Common myeloid progenitor, CD34-positive (primary cell): ENCODE results near the gene OLFML1.

Experiments
- CTCF ChIA-PET: fragments of 350-600 bp; sonication (Branson Sonifier 250); formaldehyde crosslinking; loops from one replicate; lab custom pipeline; 2021; ENCODE audit warnings: antibody characterized with exemption; lab: Charles Lee
- POLR2A ChIA-PET: fragments of 350-600 bp; sonication (Branson Sonifier 250); formaldehyde crosslinking; loops from one replicate; lab custom pipeline; 2021; ENCODE audit warnings: antibody characterized with exemption; lab: Charles Lee
- DNase-seq, 3 donors: peaks; one replicate each; pipeline versions ENCODE4 v3.0.0 to v3.0.0-alpha.2; 2013
- H3K27ac ChIP-seq, 2 experiments: 1 replicate in 1 of 2; 2 replicates in 1 of 2; pipeline ENCODE4 v1.7.0; 2013; ENCODE audit warnings: inconsistent platforms in 2 of 2, low read length in 2 of 2, mild to moderate bottlenecking in 2 of 2, low read depth in 1 of 2, moderate library complexity in 1 of 2; ENCODE audit not compliant: severe bottlenecking in 2 of 2, insufficient read depth in 1 of 2, poor library complexity in 1 of 2
- H3K27me3 ChIP-seq, 5 experiments: replicated peaks in 2 of 5; 1 replicate in 3 of 5; 2 replicates in 2 of 5; pipeline versions ENCODE4 v1.6.1 to v1.7.0; 2013; ENCODE audit warnings: low read length in 4 of 5, mild to moderate bottlenecking in 2 of 5, moderate library complexity in 2 of 5, inconsistent platforms in 1 of 5; ENCODE audit not compliant: insufficient read depth in 5 of 5, control insufficient read depth in 4 of 5
- H3K36me3 ChIP-seq, 4 experiments: 1 replicate in 2 of 4; 2 replicates in 2 of 4; pipeline versions ENCODE4 v1.6.1 to v1.7.0; 2013; ENCODE audit warnings: low read length in 3 of 4, control low read depth in 1 of 4, mild to moderate bottlenecking in 1 of 4; ENCODE audit not compliant: control insufficient read depth in 4 of 4, insufficient read depth in 4 of 4
- H3K4me1 ChIP-seq, 4 experiments: 1 replicate in 3 of 4; 2 replicates in 1 of 4; pipeline versions ENCODE4 v1.6.1 to v1.7.1; 2013; ENCODE audit warnings: low read length in 3 of 4, mild to moderate bottlenecking in 3 of 4, control low read depth in 1 of 4, inconsistent platforms in 1 of 4, moderate library complexity in 1 of 4; ENCODE audit not compliant: control insufficient read depth in 4 of 4, insufficient read depth in 4 of 4; ENCODE audit errors: control extremely low read depth in 1 of 4
- H3K4me3 ChIP-seq, 7 experiments: 1 replicate in 4 of 7; 2 replicates in 3 of 7; pipeline versions ENCODE4 v1.5.1 to v1.7.0; 2013; ENCODE audit warnings: mild to moderate bottlenecking in 7 of 7, low read length in 6 of 7, moderate library complexity in 6 of 7, inconsistent platforms in 2 of 7, low read depth in 2 of 7, control low read depth in 1 of 7; ENCODE audit not compliant: insufficient read depth in 4 of 7, control insufficient read depth in 1 of 7; ENCODE audit errors: extremely low read depth in 1 of 7
- H3K9me3 ChIP-seq, 5 experiments: 1 replicate in 4 of 5; 2 replicates in 1 of 5; pipeline versions ENCODE4 v1.6.1 to v1.7.1; 2013; ENCODE audit warnings: low read length in 4 of 5, mild to moderate bottlenecking in 2 of 5, inconsistent platforms in 1 of 5, low read depth in 1 of 5, moderate library complexity in 1 of 5; ENCODE audit not compliant: control insufficient read depth in 4 of 5, insufficient read depth in 2 of 5; ENCODE audit errors: control extremely low read depth in 1 of 5
- WGBS: methylation state at CpG from one replicate; pipeline ENCODE4 v1.1.5; 2013; ENCODE audit not compliant: insufficient coverage; 5-methylcytosine and 5-hydroxymethylcytosine counted together

OLFML1 gene

DNA sequence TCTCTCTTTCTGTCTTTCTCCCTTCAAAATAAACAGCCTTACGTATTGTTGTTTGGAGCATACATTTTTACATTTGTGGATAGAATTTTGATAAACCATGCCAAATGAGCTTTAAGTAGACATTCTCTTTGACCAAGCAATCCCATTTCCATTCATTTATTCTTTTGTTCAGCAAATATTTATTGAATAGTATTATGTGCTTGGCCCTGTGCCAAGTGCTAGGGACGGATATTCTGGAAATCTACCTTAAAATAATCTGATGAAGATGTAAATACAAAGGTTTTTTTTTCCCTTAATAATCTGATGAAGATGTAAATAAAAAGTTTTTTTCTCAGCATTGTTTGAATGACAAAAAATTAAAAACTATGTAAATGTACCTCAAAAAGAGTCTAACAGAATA, 2.1 kb downstream of the OLFML1 start:
- DNase-seq, result no peak
- no CpG with 5 or more reads among the region's 2 CpGs for WGBS
- POLR2A ChIA-PET, result no interaction called here
- Histone ChIP-seq H3K4me1 (no peaks in the 10 kb centered on the region), H3K9me3 (no peaks in the 10 kb centered on the region), H3K4me3 (no peak overlapping the region), H3K27ac (no peak overlapping the region), H3K27me3 (peaks cover 0 to 6% (median 0%) of the 10 kb centered on the region in 5 experiments), H3K36me3 (no peaks in the 10 kb centered on the region)
- CTCF ChIA-PET, result no interaction called here

DNA sequence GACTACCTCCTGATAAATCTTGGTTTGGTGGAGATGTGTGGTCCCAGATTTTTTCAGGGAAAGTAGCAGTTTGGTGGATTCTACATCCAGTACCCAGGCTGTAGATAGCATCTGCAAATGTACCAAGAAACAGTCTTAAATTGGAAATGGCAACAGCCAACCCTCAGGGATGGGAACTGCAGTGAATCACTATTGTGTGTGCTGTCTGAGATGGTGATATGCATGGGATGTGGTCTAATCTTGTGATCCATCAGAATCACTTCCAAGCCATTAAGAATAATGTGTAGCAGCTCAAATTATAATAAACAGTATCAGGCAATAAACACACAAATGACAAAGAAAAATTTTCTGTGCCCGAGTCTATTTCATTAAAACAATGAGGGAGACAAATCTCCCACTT, 3.4 kb downstream of the OLFML1 start:
- H3K27me3 ChIP-seq, result peaks cover 0 to 4% (median 0%) of the 10 kb centered on the region in 5 experiments
- no peaks in the 10 kb centered on the region for H3K9me3 ChIP-seq
- POLR2A ChIA-PET, result no interaction called here
- DNase-seq, result no peak
- no peaks in the 10 kb centered on the region for H3K36me3 ChIP-seq
- CTCF ChIA-PET, result no interaction called here
- no CpG with 5 or more reads among the region's 1 CpG for WGBS
- no peak overlapping the region for H3K4me3 ChIP-seq
- H3K27ac ChIP-seq, result no peak overlapping the region
- H3K4me1 ChIP-seq, result peaks cover 0 to 8% (median 0%) of the 10 kb centered on the region in 4 experiments

DNA sequence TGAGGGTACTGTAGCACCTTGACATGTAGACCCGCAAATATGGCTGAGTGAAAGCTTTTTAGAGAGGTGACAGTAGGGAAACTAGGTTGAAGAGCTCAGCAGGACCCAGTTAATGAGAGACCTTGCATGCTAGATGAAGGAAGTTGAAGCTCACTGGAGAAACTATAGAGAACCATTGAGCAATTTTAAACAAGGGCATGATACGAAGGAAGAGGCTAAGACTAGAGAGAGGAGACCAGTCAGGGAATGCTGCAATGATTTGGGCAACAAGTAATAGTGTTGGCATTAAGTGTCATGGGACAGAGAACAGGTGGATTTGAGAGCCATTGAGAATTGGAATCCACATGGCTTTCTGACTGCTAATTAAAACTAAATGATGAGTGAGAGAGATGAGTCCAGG, 4.1 kb downstream of the OLFML1 start:
- no peak for DNase-seq
- 92% methylated on average over 2 of the region's 2 CpGs for whole genome bisulfite sequencing
- Histone ChIP-seq H3K4me1 (peaks cover 0 to 8% (median 0%) of the 10 kb centered on the region in 4 experiments), H3K9me3 (no peaks in the 10 kb centered on the region), H3K27me3 (peaks cover 0 to 4% (median 0%) of the 10 kb centered on the region in 5 experiments), H3K27ac (no peak overlapping the region), H3K4me3 (no peak overlapping the region), H3K36me3 (no peaks in the 10 kb centered on the region)
- CTCF ChIA-PET, result no interaction called here
- POLR2A ChIA-PET, result no interaction called here

- Histone ChIP-seq H3K36me3 (no peaks in the 10 kb centered on the region), H3K4me3 (no peak overlapping the region), H3K9me3 (no peaks in the 10 kb centered on the region), H3K27me3 (peaks cover 0 to 6% (median 0%) of the 10 kb centered on the region in 5 experiments), H3K27ac (no peak overlapping the region), H3K4me1 (peaks cover 0 to 8% (median 0%) of the 10 kb centered on the region in 4 experiments)
- POLR2A ChIA-PET, result no interaction called here
- DNase-seq, result no peak
- CTCF ChIA-PET, result interaction anchor here (0.8 kb wide), 1 partner anchor 9 kb away, joined by 3 read pairs; no protein-coding TSS in a partner anchor
- 96% methylated on average over 3 of the region's 4 CpGs for WGBS
Measured at GRCh38 chr11:7490054-7490453, 4.7 kb downstream of the OLFML1 start.

DNA sequence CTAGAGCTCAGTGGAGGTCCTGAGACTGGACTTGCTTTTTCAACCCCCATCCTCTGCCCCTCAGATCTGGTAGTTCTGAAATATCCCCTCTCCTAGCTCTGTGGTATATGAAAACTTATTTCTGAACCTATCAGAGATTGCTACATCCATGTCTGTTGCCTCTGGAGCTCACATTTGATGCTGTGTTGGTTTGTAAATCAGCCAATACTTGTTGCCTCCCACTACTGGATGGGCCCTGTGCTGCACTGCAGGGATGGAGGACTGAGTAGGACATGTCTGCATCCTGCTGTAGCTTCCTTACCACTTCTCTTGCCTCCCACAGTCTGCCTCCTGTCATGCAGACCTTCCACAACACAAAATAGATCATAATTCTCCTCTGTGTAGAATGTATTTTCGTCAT, 5.2 kb downstream of the OLFML1 start:
- WGBS, result 75% methylated on average over 1 of the region's 1 CpG
- Histone ChIP-seq H3K4me3 (no peak overlapping the region), H3K27me3 (peaks cover 0 to 6% (median 0%) of the 10 kb centered on the region in 5 experiments), H3K36me3 (no peaks in the 10 kb centered on the region), H3K27ac (no peak overlapping the region), H3K9me3 (no peaks in the 10 kb centered on the region), H3K4me1 (peaks cover 0 to 8% (median 0%) of the 10 kb centered on the region in 4 experiments)
- no peak for DNase-seq
- CTCF ChIA-PET, result interaction anchor here (0.8 kb wide), 1 partner anchor 10 kb away, joined by 3 read pairs; no protein-coding TSS in a partner anchor
- POLR2A ChIA-PET, result no interaction called here

DNA sequence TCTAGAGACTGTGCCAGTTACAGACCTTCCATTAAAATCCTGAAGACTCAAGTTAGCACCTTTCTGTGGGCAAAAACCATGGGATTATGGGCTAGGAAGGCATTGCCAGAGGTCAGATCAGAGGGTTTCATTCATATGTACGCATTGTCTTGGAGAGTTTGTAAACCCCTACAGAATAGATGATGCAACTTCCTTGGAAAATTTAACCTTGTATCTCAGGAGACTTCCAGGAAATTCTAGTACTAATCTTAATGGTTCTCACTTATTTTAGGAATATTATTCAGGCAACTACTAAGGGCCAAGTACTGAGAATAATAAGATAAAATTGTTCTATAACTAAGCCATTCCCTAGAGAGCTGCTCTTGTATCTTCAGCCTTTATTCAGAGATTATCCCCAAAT, 6.9 kb downstream of the OLFML1 start:
- ChIA-PET CTCF (no interaction called here), POLR2A (no interaction called here)
- Histone ChIP-seq H3K4me3 (no peak overlapping the region), H3K36me3 (no peaks in the 10 kb centered on the region), H3K27me3 (peaks cover 0 to 6% (median 0%) of the 10 kb centered on the region in 5 experiments), H3K9me3 (no peaks in the 10 kb centered on the region), H3K27ac (no peak overlapping the region), H3K4me1 (peaks cover 5 to 19% (median 5%) of the 10 kb centered on the region in 4 experiments)
- 100% methylated on average over 1 of the region's 1 CpG for WGBS
- no peak for DNase-seq

DNA sequence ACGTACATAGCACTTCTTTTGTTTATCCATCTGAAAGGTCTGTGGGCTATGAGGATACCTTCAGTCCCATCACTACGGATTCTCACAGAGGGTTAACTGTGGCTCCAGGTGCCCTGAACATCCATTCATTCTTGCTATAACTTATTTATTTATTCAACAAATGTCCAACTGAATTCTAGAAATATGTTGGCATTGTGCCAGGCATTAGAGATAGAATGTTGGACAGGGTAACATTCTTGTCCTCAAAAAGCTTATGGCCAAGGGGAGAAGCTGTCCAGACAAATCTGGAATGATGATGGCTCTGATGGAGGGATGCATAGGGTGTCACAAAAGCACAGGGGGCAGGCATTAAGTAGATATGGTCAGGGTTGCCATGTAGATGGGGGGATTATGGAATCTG, 8.4 kb downstream of the OLFML1 start:
- POLR2A ChIA-PET, result no interaction called here
- Histone ChIP-seq H3K4me1 (peaks cover 5 to 30% (median 8%) of the 10 kb centered on the region in 4 experiments), H3K4me3 (no peak overlapping the region), H3K27me3 (peaks cover 0 to 4% (median 0%) of the 10 kb centered on the region in 5 experiments), H3K36me3 (no peaks in the 10 kb centered on the region), H3K9me3 (no peaks in the 10 kb centered on the region), H3K27ac (no peak overlapping the region)
- WGBS, result 100% methylated on average over 1 of the region's 2 CpGs
- no peak for DNase-seq
- CTCF ChIA-PET, result interaction anchor here (0.9 kb wide), 1 partner anchor 14 kb away, joined by 3 read pairs; no protein-coding TSS in a partner anchor
